HEK293 (cell line): ENCODE data around the gene TRUB2.
"Not testable (repeated sequence)": the region's sequence is repeated elsewhere in the genome, so short reads cannot be mapped to it uniquely, and the experiment has no call there.

ENCODE experiments used
- CTCF ChIA-PET: fragments of 350-600 bp; formaldehyde crosslinking; extraction: SDS; loops from one replicate; lab custom pipeline; 2021; ENCODE audit warnings: antibody characterized with exemption; lab: Yijun Ruan, JAX
- POLR2A ChIA-PET: fragments of 300-600 bp; formaldehyde crosslinking; extraction: SDS; loops from one replicate; lab custom pipeline; 2020; ENCODE audit warnings: antibody characterized with exemption, inconsistent platforms; lab: Yijun Ruan, JAX
- H3K27ac ChIP-seq: fragments of 200-500 bp; sonication (Bioruptor generic); 2 replicates; pipeline ENCODE4 v1.5.1; 2014; ENCODE audit warnings: low read depth, low read length, control low read depth, inconsistent platforms; ENCODE audit errors: extremely low read depth
- H3K36me3 ChIP-seq, 2 experiments: fragments of 200-500 bp in 1 of 2; sonication (Bioruptor generic) in 1 of 2; 1 replicate in 1 of 2; 2 replicates in 1 of 2; pipeline ENCODE4 v1.5.1; 2014 to 2017; ENCODE audit warnings: inconsistent platforms in 2 of 2, low read length in 2 of 2; ENCODE audit not compliant: control insufficient read depth in 2 of 2, insufficient read depth in 1 of 2
- H3K4me1 ChIP-seq: fragments of 200-500 bp; sonication (Bioruptor generic); 2 replicates; pipeline ENCODE4 v1.5.1; 2014; ENCODE audit warnings: mild to moderate bottlenecking, low read length, inconsistent platforms; ENCODE audit not compliant: control insufficient read depth, insufficient read depth
- H3K4me3 ChIP-seq: 2 replicates; pipeline ENCODE4 v1.5.1; 2011; ENCODE audit warnings: low read depth, mild to moderate bottlenecking, control low read depth, low read length, moderate library complexity
- H3K9me3 ChIP-seq: fragments of 200-500 bp; sonication (Bioruptor generic); 2 replicates; pipeline ENCODE4 v1.5.1; 2014; ENCODE audit warnings: low read depth, low read length, inconsistent platforms; ENCODE audit not compliant: control insufficient read depth, insufficient read depth
- EGR2 ChIP-seq: fragments of 450-650 bp; formaldehyde crosslinking; IDR thresholded peaks from 2 replicates; pipeline ENCODE4 v1.5.1; 2016; ENCODE audit warnings: low read depth, missing biosample characterization, missing genetic modification characterization
- ZBTB20 ChIP-seq: fragments of 450-650 bp; formaldehyde crosslinking; IDR thresholded peaks from 2 replicates; pipeline ENCODE4 v1.5.1; 2016; ENCODE audit warnings: missing biosample characterization, missing genetic modification characterization
- ZBTB48 ChIP-seq: fragments of 450-650 bp; formaldehyde crosslinking; IDR thresholded peaks from 2 replicates; pipeline ENCODE4 v1.5.1; 2016; ENCODE audit warnings: missing biosample characterization, missing genetic modification characterization
- ZFP3 ChIP-seq: fragments of 450-650 bp; formaldehyde crosslinking; IDR thresholded peaks from 2 replicates; pipeline ENCODE4 v1.5.1; 2016; ENCODE audit warnings: low read depth, missing biosample characterization, missing genetic modification characterization
- ZFP69B ChIP-seq: fragments of 450-650 bp; formaldehyde crosslinking; IDR thresholded peaks from 2 replicates; pipeline ENCODE4 v1.5.1; 2016; ENCODE audit warnings: missing biosample characterization, missing genetic modification characterization
- ZNF19 ChIP-seq: fragments of 450-650 bp; formaldehyde crosslinking; IDR thresholded peaks from 2 replicates; pipeline ENCODE4; 2016; ENCODE audit warnings: missing biosample characterization, missing genetic modification characterization, low read depth
- ZNF24 ChIP-seq: fragments of 450-650 bp; formaldehyde crosslinking; IDR thresholded peaks from 2 replicates; pipeline ENCODE4 v1.5.1; 2016; ENCODE audit warnings: missing biosample characterization, missing genetic modification characterization
- ZNF398 ChIP-seq: fragments of 450-650 bp; formaldehyde crosslinking; IDR thresholded peaks from 2 replicates; pipeline ENCODE4 v1.5.1; 2017; ENCODE audit warnings: missing biosample characterization, missing genetic modification characterization
- ZNF416 ChIP-seq: fragments of 450-650 bp; formaldehyde crosslinking; IDR thresholded peaks from 2 replicates; pipeline ENCODE4 v1.5.1; 2016; ENCODE audit warnings: missing biosample characterization, missing genetic modification characterization
- ZNF548 ChIP-seq: fragments of 450-650 bp; formaldehyde crosslinking; IDR thresholded peaks from 2 replicates; pipeline ENCODE4 v1.5.1; 2016; ENCODE audit warnings: missing biosample characterization, missing genetic modification characterization
- ZNF600 ChIP-seq: fragments of 450-650 bp; formaldehyde crosslinking; IDR thresholded peaks from 2 replicates; pipeline ENCODE4 v1.5.1; 2016; ENCODE audit warnings: missing biosample characterization, missing genetic modification characterization
- ZNF692 ChIP-seq: fragments of 450-650 bp; formaldehyde crosslinking; IDR thresholded peaks from 2 replicates; pipeline ENCODE4 v1.5.1; 2016; ENCODE audit warnings: missing biosample characterization, missing genetic modification characterization
- ZNF76 ChIP-seq: fragments of 450-650 bp; formaldehyde crosslinking; IDR thresholded peaks from 2 replicates; pipeline ENCODE4; 2016; ENCODE audit warnings: low read depth, missing biosample characterization, missing genetic modification characterization, borderline replicate concordance
- ZNF785 ChIP-seq: fragments of 450-650 bp; formaldehyde crosslinking; IDR thresholded peaks from 2 replicates; pipeline ENCODE4 v1.5.1; 2016; ENCODE audit warnings: missing biosample characterization, missing genetic modification characterization
- ZXDB ChIP-seq: fragments of 450-650 bp; formaldehyde crosslinking; IDR thresholded peaks from 2 replicates; pipeline ENCODE4 v1.5.1; 2016; ENCODE audit warnings: missing biosample characterization, missing genetic modification characterization
- TF ChIP-seq, protein P1 (sequence below): fragments of 450-650 bp; formaldehyde crosslinking; IDR thresholded peaks from 2 replicates; pipeline ENCODE4 v1.5.1; 2016; ENCODE audit warnings: missing biosample characterization, missing genetic modification characterization

Gene TRUB2

GRCh38 chr9:128280084-128280622 lies 42.1 kb downstream of the TRUB2 start:
- ChIA-PET POLR2A (interaction anchor here (0.6 kb wide), 3 partner anchors 12 to 451 kb away, joined by 3 to 6 read pairs (median 4); no protein-coding TSS in a partner anchor), CTCF (interaction anchor here (0.6 to 1.2 kb wide), 3 partner anchors 25 to 76 kb away, joined by 3 to 6 read pairs (median 6); no protein-coding TSS in a partner anchor)
- H3K27ac ChIP-seq = no peak overlapping the region
- no peaks in the 10 kb centered on the region for H3K9me3 ChIP-seq
- no peaks in the 10 kb centered on the region for H3K4me1 ChIP-seq
- H3K36me3 ChIP-seq = peaks cover 0 to 6% of the 10 kb centered on the region in 2 experiments; a peak in 1 of 3 replicates
- no peak overlapping the region for H3K4me3 ChIP-seq
- TF ChIP-seq EGR2 (tag by site-specific recombination) = peak; percentile 55; the same call in 1 of the 2 replicates
- no peak for TF ChIP-seq ZNF692 (tag by site-specific recombination)

GRCh38 chr9:128279088-128280073 lies 42.9 kb downstream of the TRUB2 start:
- H3K27ac ChIP-seq, H3K4me1 ChIP-seq, H3K9me3 ChIP-seq, H3K36me3 ChIP-seq, H3K4me3 ChIP-seq: not testable (repeated sequence)
- ChIA-PET CTCF (interaction anchor here (1.1 to 1.2 kb wide), 2 partner anchors 24 to 62 kb away, joined by 6 read pairs; no protein-coding TSS in a partner anchor), POLR2A (interaction anchor here (0.6 kb wide), 2 partner anchors 285 to 452 kb away, joined by 3 to 4 read pairs; no protein-coding TSS in a partner anchor)

DNA sequence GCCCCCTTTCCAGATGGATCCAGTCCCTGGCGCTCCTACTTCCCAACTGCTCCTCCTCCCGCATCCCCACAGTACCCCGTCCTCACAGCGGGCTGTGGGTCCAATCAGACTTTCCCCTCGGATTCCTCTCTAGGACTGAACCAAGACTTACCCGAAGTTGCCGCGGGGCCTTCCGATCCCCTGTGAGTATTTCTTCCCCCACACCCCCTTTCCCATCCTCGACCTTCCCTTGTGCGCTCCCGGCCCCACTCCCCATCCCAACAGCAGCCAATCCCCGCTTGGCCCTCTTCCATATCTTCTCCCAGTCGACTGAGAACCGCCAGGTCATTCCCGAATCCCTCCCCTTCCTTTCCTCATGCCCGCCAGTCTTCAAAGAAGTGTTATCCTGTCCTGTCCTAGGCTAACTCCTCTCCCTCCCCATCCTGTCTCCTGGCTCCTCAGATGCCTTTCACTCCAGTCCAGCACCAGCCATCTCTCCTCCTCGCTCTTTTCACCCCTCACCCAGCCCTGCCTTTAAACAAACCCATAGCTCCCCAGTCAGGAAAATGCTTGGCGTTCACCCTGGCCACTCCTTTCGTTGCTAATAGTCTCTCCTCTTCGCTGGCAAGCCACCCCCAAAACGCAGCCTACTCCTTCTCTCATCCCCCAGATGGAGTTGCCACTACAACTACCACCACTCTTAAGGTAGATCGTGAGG lies 45.5 kb downstream of the TRUB2 start:
- Histone ChIP-seq H3K4me3 (peak overlapping the region; percentile 82), H3K4me1 (no peaks in the 10 kb centered on the region), H3K36me3 (peaks cover 0 to 15% of the 10 kb centered on the region in 2 experiments; a peak in 1 of 3 replicates), H3K27ac (peak overlapping the region; percentile 44; the same call in 1 of the 2 replicates), H3K9me3 (no peaks in the 10 kb centered on the region)
- ChIA-PET POLR2A (interaction anchor here (0.6 to 1.9 kb wide), 16 partner anchors 11 to 179 kb away, joined by 3 to 23 read pairs (median 6); partner anchors contain the start of genes CERCAM, CIZ1, ODF2 and SLC27A4), CTCF (interaction anchor here (0.5 to 0.9 kb wide), 2 partner anchors 22 to 1154 kb away, joined by 3 to 9 read pairs; no protein-coding TSS in a partner anchor)
- peak; percentile 63; the same call in 1 of the 2 replicates for TF ChIP-seq ZNF692 (tag by site-specific recombination)
- TF ChIP-seq ZNF398 = peak; percentile 54
- TF ChIP-seq ZNF785 = no peak
- TF ChIP-seq ZNF548 (tag by site-specific recombination) = no peak
- TF ChIP-seq ZFP69B = peak; percentile 51; the same call in 1 of the 2 replicates
- TF ChIP-seq ZNF600 (tag by site-specific recombination) = peak; percentile 50
- no peak for TF ChIP-seq ZNF19 (tag by site-specific recombination)
- TF ChIP-seq ZBTB48 (tag by site-specific recombination) = 0 out of 2 replicates have a peak, but pooled peaks have one; percentile 38
- TF ChIP-seq ZBTB20 (tag by site-specific recombination) = peak; percentile 38; the same call in 1 of the 2 replicates
- TF ChIP-seq, protein P1, sequence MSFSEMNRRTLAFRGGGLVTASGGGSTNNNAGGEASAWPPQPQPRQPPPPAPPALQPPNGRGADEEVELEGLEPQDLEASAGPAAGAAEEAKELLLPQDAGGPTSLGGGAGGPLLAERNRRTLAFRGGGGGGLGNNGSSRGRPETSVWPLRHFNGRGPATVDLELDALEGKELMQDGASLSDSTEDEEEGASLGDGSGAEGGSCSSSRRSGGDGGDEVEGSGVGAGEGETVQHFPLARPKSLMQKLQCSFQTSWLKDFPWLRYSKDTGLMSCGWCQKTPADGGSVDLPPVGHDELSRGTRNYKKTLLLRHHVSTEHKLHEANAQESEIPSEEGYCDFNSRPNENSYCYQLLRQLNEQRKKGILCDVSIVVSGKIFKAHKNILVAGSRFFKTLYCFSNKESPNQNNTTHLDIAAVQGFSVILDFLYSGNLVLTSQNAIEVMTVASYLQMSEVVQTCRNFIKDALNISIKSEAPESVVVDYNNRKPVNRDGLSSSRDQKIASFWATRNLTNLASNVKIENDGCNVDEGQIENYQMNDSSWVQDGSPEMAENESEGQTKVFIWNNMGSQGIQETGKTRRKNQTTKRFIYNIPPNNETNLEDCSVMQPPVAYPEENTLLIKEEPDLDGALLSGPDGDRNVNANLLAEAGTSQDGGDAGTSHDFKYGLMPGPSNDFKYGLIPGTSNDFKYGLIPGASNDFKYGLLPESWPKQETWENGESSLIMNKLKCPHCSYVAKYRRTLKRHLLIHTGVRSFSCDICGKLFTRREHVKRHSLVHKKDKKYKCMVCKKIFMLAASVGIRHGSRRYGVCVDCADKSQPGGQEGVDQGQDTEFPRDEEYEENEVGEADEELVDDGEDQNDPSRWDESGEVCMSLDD (tag by site-specific recombination) = peak; percentile 63; the same call in 1 of the 2 replicates
- no peak for TF ChIP-seq ZNF416 (tag by site-specific recombination)
- TF ChIP-seq ZNF76 (tag by site-specific recombination) = peak; percentile 47
- TF ChIP-seq ZNF24 (tag by site-specific recombination) = no peak
- no peak for TF ChIP-seq ZFP3 (tag by site-specific recombination)
- no peak; the same call in 1 of the 2 replicates for TF ChIP-seq ZXDB (tag by site-specific recombination)
